ENCODE results near the gene MACROD2.

- TF ChIP-seq POLR2A (IDR thresholded peaks at IDR 0.05) (peak in 3 of 4 donors; percentile 55 to 94 (median 56)), CTCF (IDR thresholded peaks at IDR 0.05) (peak; percentile 45 to 88 (median 72))
Observed at GRCh38 chr20:14337400-14338171, 342.3 kb downstream of the MACROD2 start, which contains the start of gene FLRT3.
